GM12891 (cell line): ENCODE results near the gene ABCA13.

Experiments used
- DNase-seq: peaks from one replicate; pipeline ENCODE4 v3.0.0; 2011; ENCODE audit warnings: low spot score; ENCODE audit not compliant: insufficient read length
- FAIRE-seq: peaks from 2 replicates; lab custom pipeline; 2011; peaks lifted over from hg19 to GRCh38; lab: Jason Lieb, UNC
- PAX5 ChIP-seq: IDR thresholded peaks from 2 replicates; pipeline ENCODE4 v1.6.1; 2011; ENCODE audit warnings: low read length, moderate library complexity, mild to moderate bottlenecking; ENCODE audit not compliant: insufficient read depth, severe bottlenecking
- POLR2A ChIP-seq: IDR thresholded peaks from 2 replicates; pipeline ENCODE4 v1.6.1; 2011; ENCODE audit warnings: low read depth, low read length, control low read depth
- POLR2AphosphoS5 ChIP-seq: IDR thresholded peaks from 2 replicates; pipeline ENCODE4 v1.6.1; 2011; ENCODE audit warnings: low read depth, low read length, control low read depth
- POU2F2 ChIP-seq: IDR thresholded peaks from 2 replicates; pipeline ENCODE4 v1.6.1; 2011; ENCODE audit warnings: low read depth, mild to moderate bottlenecking, control low read depth, low read length, moderate library complexity
- SPI1 ChIP-seq: IDR thresholded peaks from 2 replicates; pipeline ENCODE4 v1.6.1; 2011; ENCODE audit warnings: low read depth, low read length, control low read depth
- TAF1 ChIP-seq: IDR thresholded peaks from 2 replicates; pipeline ENCODE4 v1.6.1; 2011; ENCODE audit warnings: low read depth, low read length, control low read depth

The ABCA13 gene

DNA sequence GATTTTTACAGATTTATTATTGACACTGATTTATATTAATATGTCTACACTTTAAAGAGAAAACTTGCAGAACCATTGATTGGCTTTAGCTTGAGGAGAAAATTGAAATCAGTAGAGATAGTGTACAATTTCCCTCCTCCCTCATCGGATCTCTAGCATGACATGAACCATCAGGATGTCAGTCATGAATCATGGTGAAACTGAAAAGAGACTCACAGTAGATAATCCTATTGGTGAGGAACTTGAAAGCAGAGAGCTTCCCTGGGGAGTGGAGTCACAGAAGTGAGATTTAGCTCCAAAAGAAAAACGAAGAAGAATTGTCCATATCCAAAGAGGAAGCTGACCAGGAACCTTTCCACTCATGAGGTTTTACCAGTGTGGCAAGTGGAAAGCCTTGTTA is 346.8 kb downstream of the ABCA13 start:
- FAIRE-seq (no peak), DNase-seq (no peak)
- TF ChIP-seq POLR2AphosphoS5 (no peak), SPI1 (no peak), POLR2A (no peak), TAF1 (no peak), POU2F2 (no peak), PAX5 (no peak)

DNA sequence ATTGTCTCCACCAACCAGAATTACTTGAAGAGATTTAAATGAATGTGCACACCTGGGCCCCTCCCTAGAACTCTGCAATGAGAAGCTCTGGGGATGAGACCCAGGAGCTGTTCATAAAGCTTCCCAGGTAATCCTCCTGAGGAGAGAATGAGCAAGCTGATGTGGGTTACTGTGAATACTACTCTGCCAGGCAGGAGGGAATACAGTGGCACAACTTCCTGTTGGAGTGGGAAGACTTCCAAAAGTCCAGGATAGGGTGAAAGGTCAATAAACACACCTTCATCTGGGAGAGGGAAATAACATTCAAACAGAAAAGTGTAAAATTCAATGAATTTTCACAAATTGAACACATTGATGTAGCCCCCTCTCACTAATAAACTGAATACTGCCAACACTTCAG is 351.4 kb downstream of the ABCA13 start:
- DNase-seq (no peak), FAIRE-seq (no peak)
- no peak for TF ChIP-seq POU2F2
- TF ChIP-seq TAF1: no peak
- TF ChIP-seq POLR2AphosphoS5: no peak
- no peak for TF ChIP-seq PAX5
- TF ChIP-seq POLR2A: no peak
- no peak for TF ChIP-seq SPI1

DNA sequence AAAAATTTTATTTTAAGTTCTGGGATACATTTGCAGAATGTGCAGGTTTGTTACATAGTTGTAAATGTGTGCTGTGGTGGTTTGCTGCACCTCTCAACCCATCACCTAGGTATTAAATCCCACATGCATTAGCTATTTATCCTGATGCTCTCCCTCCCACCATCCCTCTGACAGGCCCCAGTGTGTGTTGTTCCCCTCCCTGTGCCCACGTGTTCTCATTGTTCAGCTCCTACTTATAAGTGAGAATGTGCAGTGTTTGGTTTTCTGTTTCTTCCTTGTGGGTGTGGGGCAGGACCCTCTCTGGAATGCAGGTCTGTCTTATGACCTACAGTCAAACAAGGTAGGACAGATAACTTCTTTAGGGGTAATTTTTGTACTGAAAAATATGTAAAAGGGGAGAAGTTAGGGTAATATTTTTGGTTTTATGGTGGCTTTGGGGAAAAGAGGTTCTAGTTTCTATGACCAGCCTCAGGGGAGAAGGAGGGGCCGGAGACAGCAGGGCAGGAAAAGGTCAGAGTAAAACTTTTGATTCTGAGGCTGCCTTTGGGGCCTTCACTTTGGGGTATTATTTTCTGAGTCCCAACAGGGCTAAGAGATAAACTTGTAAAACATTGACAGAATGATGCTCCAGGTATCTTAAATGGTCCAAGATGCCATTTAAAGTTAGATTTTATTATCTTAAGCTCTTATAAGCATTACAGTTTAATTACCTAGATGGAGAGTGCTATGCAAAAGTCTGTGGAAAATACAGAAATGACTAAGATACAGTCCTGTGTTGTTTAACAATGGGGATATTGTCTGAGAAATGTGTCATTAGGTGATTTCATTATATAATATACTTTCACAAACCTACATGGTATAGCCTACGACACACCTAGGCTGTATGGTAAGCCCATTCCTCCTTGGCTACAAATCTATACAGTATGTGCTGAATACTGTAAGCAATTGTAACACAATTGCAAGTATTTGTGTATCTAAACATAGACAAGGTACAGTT is 354.8 kb downstream of the ABCA13 start:
- TF ChIP-seq POLR2A (no peak), SPI1 (no peak), PAX5 (no peak), POU2F2 (no peak), TAF1 (no peak), POLR2AphosphoS5 (no peak)
- DNase-seq: no peak
- FAIRE-seq: no peak

DNA sequence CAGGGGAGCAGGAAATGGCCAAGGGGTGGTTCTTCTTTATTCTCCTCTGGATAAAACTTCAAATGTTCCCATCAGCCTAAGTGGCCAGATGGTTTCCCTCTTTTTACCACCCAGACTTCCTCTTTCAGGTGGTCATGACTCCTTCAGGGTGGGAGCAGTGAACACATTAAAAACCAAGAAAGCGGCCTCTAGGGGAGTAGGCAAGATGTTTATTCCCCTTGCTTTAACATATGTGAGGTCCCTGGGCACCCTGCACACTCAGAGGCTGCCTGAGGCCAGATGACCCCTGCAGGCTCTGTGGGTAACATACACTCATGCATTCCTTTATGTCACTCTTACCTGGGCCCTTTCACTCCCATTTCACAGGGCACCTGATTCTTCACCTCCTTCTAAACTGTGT is 357.4 kb downstream of the ABCA13 start:
- DNase-seq (no peak), FAIRE-seq (no peak)
- no peak for TF ChIP-seq PAX5
- TF ChIP-seq SPI1: no peak
- no peak for TF ChIP-seq POU2F2
- no peak for TF ChIP-seq POLR2AphosphoS5
- TF ChIP-seq TAF1: no peak
- TF ChIP-seq POLR2A: no peak

DNA sequence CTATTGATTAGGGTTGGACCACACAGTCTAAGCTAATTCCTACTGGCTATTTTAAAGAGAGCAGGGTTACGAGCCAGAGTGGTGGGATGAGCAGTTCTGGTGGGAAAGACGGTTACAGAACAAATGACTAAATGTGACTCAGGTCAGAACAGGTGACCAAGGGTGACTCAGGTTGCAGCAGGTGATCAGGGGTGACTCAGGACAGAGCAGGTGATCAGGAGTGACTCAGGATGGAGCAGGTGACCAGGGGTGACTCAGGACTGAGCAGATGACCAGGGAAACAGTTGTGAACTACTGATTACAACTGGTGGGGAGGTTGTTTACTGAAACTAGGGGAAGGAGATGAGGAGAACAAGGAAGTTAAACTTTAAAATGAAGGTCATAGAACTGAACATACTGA is 366.3 kb downstream of the ABCA13 start:
- TF ChIP-seq PAX5 (no peak), SPI1 (no peak), POLR2A (no peak), POLR2AphosphoS5 (no peak), POU2F2 (no peak), TAF1 (no peak)
- DNase-seq: no peak
- FAIRE-seq: no peak

DNA sequence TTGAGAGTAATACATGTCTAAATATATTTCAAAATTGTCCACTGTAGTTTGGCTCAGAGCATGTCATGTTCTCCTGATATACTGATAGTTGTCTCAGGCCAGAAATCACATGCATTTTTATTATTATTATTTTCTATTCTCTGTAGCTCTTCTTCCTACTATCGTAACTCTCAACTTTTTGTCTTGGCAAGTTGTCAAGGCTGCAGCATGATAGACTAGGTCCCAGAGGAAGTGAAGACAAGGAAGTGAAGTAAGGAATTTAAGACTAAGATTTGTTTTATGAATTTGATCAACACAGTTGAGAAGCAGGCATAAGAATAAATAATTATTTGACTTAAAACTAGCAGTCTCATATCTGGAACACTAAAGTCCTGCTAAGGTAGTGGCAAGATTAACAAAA is 369.5 kb downstream of the ABCA13 start:
- FAIRE-seq: no peak

DNA sequence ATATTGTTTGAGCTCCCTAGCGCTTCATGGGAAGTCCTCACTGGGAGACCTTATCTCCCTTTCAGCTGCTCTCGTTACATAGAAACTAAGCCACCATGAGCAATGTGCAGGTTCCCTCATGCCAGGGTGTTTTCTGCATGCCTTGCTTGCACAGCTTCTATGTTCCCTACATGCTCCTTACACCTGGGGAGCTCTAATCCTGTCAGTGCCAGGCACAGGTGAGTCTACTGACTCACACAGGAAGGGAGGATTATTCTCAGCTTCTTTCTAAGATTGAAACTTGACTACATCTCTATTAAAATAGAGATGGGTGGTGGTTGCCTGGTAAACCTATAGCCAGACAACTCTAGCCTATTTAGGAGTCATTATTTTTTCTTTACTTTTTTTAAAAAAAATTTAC is 377.4 kb downstream of the ABCA13 start:
- no peak for FAIRE-seq
- no peak for DNase-seq
- TF ChIP-seq TAF1 (no peak), POLR2AphosphoS5 (no peak), POLR2A (no peak)

More for the DNA sequence above, 369.5 kb downstream of the ABCA13 start:
- TF ChIP-seq TAF1: no peak
- TF ChIP-seq POLR2A: no peak
- no peak for TF ChIP-seq POLR2AphosphoS5
- no peak for TF ChIP-seq POU2F2
- TF ChIP-seq PAX5: no peak
- no peak for TF ChIP-seq SPI1
- no peak for DNase-seq

DNA sequence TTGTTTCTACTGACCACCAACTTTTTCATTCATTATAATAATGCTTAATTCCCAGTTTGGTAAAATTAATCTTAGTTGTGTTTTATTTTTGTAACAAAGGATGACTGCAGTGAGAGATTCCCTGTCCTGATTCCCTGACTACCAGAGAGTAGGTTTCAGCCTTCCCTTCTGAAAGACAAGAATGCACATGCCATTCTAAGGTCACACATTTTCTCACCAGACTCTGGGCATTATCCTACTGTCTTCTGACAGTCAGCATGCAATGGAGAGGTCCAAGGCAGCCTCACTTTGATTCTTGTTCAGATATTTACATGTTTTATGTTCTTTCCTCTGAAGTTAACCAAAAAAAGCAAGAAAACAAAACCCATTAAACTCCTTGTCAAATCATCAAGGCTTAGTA is 380.4 kb downstream of the ABCA13 start:
- TF ChIP-seq POLR2A: no peak
- TF ChIP-seq PAX5: no peak
- no peak for TF ChIP-seq TAF1
- TF ChIP-seq POLR2AphosphoS5: no peak
- no peak for TF ChIP-seq POU2F2
- TF ChIP-seq SPI1: no peak
- FAIRE-seq (no peak), DNase-seq (no peak)

DNA sequence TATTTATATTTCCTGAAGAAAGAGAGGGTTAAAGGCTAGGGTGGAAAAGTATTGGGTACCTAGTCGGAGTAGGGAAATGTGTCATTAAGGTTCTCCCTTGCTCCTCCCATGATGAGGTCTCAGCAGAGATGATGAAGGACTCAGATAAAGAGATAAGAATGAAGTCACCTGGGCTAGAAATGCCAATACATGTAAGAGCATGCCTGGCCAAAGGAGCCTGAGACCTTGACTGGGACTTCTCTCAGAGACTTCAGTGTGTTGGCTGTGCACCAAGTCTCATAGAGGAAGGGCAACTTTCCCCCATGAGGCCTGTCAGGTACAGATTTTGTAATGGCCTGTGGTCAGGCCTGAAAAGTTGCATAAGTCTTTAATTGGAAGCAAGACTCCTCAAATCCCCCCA is 392.1 kb downstream of the ABCA13 start:
- FAIRE-seq (no peak), DNase-seq (no peak)
- no peak for TF ChIP-seq POLR2AphosphoS5
- no peak for TF ChIP-seq TAF1
- no peak for TF ChIP-seq SPI1
- no peak for TF ChIP-seq POLR2A
- no peak for TF ChIP-seq POU2F2
- TF ChIP-seq PAX5: no peak

DNA sequence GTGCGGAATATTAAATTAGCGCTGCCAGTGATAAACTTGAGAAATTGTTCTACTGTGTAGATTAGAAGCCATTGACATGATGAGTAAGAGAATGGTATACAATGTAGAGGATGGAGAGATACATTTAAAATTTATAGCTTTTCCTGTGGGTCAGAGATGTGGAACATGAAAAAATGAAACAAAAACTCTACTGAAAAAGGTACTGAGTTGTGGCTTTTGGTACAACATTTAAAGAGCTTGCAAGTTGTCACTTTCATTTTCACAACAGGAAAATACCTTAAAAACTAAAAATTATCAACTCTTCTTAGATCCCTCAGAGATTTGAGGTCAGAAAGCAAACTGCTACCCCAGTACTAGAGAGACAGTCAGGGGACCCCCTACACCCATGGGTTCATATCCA is 404.3 kb downstream of the ABCA13 start:
- DNase-seq (no peak), FAIRE-seq (no peak)
- TF ChIP-seq POLR2AphosphoS5: no peak

DNA sequence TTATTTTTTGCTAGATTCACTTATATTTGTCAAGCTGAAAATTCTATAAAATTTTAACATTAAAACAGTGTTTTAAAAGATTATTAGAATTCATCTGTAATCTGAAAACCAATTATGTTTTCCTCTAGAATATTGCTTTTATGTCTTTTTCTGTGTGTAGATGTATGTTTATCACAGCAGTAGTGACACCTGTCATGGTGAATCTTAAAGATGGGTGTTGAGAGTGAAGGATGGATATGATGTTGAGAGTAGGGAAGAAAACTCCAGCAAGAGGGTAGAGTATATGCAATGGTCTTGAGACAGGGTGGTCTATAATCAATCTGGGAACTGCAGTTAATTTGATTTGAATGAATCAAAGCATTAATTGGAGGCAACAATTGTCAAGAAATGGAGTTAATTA is 416.2 kb downstream of the ABCA13 start:
- FAIRE-seq: no peak
- TF ChIP-seq POU2F2 (no peak), SPI1 (no peak), POLR2A (no peak), POLR2AphosphoS5 (no peak), TAF1 (no peak), PAX5 (no peak)

More for the DNA sequence above, 416.2 kb downstream of the ABCA13 start:
- no peak for DNase-seq
